ENCODE data around the gene SIK3.

- TF ChIP-seq, protein P1, sequence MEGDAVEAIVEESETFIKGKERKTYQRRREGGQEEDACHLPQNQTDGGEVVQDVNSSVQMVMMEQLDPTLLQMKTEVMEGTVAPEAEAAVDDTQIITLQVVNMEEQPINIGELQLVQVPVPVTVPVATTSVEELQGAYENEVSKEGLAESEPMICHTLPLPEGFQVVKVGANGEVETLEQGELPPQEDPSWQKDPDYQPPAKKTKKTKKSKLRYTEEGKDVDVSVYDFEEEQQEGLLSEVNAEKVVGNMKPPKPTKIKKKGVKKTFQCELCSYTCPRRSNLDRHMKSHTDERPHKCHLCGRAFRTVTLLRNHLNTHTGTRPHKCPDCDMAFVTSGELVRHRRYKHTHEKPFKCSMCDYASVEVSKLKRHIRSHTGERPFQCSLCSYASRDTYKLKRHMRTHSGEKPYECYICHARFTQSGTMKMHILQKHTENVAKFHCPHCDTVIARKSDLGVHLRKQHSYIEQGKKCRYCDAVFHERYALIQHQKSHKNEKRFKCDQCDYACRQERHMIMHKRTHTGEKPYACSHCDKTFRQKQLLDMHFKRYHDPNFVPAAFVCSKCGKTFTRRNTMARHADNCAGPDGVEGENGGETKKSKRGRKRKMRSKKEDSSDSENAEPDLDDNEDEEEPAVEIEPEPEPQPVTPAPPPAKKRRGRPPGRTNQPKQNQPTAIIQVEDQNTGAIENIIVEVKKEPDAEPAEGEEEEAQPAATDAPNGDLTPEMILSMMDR (IDR thresholded peaks at IDR 0.05; ENCODE audit: low read length) = no peak
- TF ChIP-seq EZH2phosphoT487 (IDR thresholded peaks at IDR 0.05; ENCODE audit: low read length) (no peak), EZH2 (optimal IDR thresholded peaks at IDR 0.05; ENCODE audit: low read depth, low read length) (no peak)
Observed at GRCh38 chr11:116860303-116860702, 237.9 kb downstream of the SIK3 start.

Measured in MM.1S (cell line).